Stomach (tissue), 9 donors: ENCODE data around the gene PREPL. TPM values are rescaled to one million over a fixed set of nuclear protein-coding genes. Genes with fewer than 3 reads are reported as not detected.

ENCODE experiments used
- DNase-seq, 2 donors: peaks; one replicate each; pipeline versions ENCODE4 v3.0.0 to v3.0.0-alpha.2; 2013 to 2019
- H3K27ac ChIP-seq, 5 donors: fragments of 200-600 bp in 4 of 5; sonication (generic) in 4 of 5; one replicate each; pipeline ENCODE4 v1.5.1; 2013 to 2019; ENCODE audit warnings: mild to moderate bottlenecking in 1 of 5, moderate library complexity in 1 of 5
- H3K27me3 ChIP-seq, 3 donors: fragments of 200-600 bp; sonication (generic); one replicate each; pipeline ENCODE4 v1.5.1; 2017 to 2019; ENCODE audit warnings: mixed run types in 1 of 3
- H3K36me3 ChIP-seq, 4 donors: fragments of 200-600 bp; sonication (generic); 1 replicate in 3 of 4; 2 replicates in 1 of 4; pipeline ENCODE4 v1.5.1; 2016 to 2019
- H3K4me1 ChIP-seq, 4 donors: fragments of 200-600 bp; sonication (generic); one replicate each; pipeline ENCODE4 v1.5.1; 2016 to 2019
- H3K4me3 ChIP-seq, 4 donors: fragments of 200-600 bp; sonication (generic) in 3 of 4; one replicate each; pipeline ENCODE4 v1.5.1; 2016 to 2019; ENCODE audit warnings: mild to moderate bottlenecking in 1 of 4
- H3K9me3 ChIP-seq, 4 donors: fragments of 200-600 bp; sonication (generic); one replicate each; pipeline ENCODE4 v1.5.1; 2016 to 2019
- EP300 ChIP-seq: sonication (generic); formaldehyde crosslinking; IDR thresholded peaks from one replicate; pipeline ENCODE4 v1.6.1; 2017; ENCODE audit warnings: antibody characterized with exemption
- POLR2A ChIP-seq, 4 donors: fragments of 450-650 bp; IDR thresholded peaks; one replicate each; pipeline ENCODE4 v1.6.1; 2016; ENCODE audit warnings: antibody characterized with exemption in 4 of 4, control low read depth in 2 of 4, mild to moderate bottlenecking in 1 of 4, moderate library complexity in 1 of 4
- POLR2AphosphoS5 ChIP-seq, 3 donors: sonication (generic); formaldehyde crosslinking; IDR thresholded peaks; one replicate each; pipeline ENCODE4 v1.6.1; 2016; ENCODE audit warnings: antibody characterized with exemption in 3 of 3
- WGBS, 5 donors: extraction: QIAGEN DNeasy Blood & Tissue Kit in 3 of 5; methylation state at CpG; one replicate each; pipeline versions ENCODE4 v1.1.5 to v1.1.7; 2013 to 2018; 5-methylcytosine and 5-hydroxymethylcytosine counted together
- intact Hi-C: fragments of 100-400 bp; cut with DNase I; formaldehyde crosslinking; loops from one replicate; pipeline ENCODE4 v1.15.1; 2023; ENCODE audit warnings: low total_unique reads
- polyA plus RNA-seq, 3 donors: library from polyadenylated mRNA; stranded (reverse); fragments of 200-250 nt; gene quantifications; one replicate each; pipeline ENCODE4 v1.2.3, GENCODE V29; 2013
- total RNA-seq, 5 donors: library from RNA; depleted of rRNA; stranded (reverse); fragments of >200 nt; gene quantifications; one replicate each; pipeline versions ENCODE4 v1.1.0 to v1.2.3, GENCODE V29; 2014 to 2016
- TF ChIP-seq, protein P1 (sequence below), 7 experiments: fragments of 450-650 bp in 4 of 7; fragments of 200-600 bp in 3 of 7; sonication (generic) in 3 of 7; IDR thresholded peaks; one replicate each; pipeline ENCODE4 v1.5.1; 2016 to 2019; ENCODE audit warnings: antibody characterized with exemption in 7 of 7, control low read depth in 2 of 7, mild to moderate bottlenecking in 1 of 7
- donor health status: healthy with polysubstance abuse.
- donor health status: Bipolar disorder and iron deficiency.
- donor health status: healthy.

The PREPL gene
- total and polyA plus RNA-seq, 8 donors: 8.1 to 65.0 (median 21.8) TPM

DNA sequence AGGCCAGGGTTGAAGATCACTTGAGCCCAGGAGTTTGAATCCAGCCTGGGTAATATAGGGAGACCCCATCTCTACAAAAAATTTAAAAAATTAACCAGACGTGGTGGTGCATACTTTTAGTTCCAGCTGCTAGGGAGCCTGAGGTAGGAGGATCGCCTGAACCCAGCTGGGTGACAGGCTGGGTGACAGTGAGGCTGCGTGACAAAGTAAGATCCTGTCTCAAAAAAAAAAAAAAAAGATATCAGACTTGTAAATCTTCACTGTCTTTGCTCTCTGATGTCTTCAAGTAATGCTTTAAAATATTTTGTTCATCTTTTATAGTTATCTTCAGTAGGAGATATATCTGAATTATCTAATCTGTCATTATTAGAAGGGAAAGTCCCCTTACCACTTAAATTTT, 11.0 kb upstream of the PREPL start:
- intact Hi-C loops: no loop called here
- H3K36me3 ChIP-seq: peaks cover 0 to 8% (median 2%) of the 10 kb centered on the region in 4 donors
- no peaks in the 10 kb centered on the region for H3K9me3 ChIP-seq
- no peaks in the 10 kb centered on the region for H3K4me1 ChIP-seq
- no peak overlapping the region for H3K4me3 ChIP-seq
- TF ChIP-seq, protein P1, sequence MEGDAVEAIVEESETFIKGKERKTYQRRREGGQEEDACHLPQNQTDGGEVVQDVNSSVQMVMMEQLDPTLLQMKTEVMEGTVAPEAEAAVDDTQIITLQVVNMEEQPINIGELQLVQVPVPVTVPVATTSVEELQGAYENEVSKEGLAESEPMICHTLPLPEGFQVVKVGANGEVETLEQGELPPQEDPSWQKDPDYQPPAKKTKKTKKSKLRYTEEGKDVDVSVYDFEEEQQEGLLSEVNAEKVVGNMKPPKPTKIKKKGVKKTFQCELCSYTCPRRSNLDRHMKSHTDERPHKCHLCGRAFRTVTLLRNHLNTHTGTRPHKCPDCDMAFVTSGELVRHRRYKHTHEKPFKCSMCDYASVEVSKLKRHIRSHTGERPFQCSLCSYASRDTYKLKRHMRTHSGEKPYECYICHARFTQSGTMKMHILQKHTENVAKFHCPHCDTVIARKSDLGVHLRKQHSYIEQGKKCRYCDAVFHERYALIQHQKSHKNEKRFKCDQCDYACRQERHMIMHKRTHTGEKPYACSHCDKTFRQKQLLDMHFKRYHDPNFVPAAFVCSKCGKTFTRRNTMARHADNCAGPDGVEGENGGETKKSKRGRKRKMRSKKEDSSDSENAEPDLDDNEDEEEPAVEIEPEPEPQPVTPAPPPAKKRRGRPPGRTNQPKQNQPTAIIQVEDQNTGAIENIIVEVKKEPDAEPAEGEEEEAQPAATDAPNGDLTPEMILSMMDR (IDR thresholded peaks at IDR 0.05): no peak
- TF ChIP-seq POLR2A (IDR thresholded peaks at IDR 0.05) (no peak), POLR2AphosphoS5 (IDR thresholded peaks at IDR 0.05) (no peak), EP300 (no peak)
- WGBS, 5 donors: 85 to 95% (median 93%) methylated on average over 3 of the region's 3 CpGs
- DNase-seq: no peak
- H3K27me3 ChIP-seq: no peaks in the 10 kb centered on the region
- H3K27ac ChIP-seq: no peak overlapping the region

DNA sequence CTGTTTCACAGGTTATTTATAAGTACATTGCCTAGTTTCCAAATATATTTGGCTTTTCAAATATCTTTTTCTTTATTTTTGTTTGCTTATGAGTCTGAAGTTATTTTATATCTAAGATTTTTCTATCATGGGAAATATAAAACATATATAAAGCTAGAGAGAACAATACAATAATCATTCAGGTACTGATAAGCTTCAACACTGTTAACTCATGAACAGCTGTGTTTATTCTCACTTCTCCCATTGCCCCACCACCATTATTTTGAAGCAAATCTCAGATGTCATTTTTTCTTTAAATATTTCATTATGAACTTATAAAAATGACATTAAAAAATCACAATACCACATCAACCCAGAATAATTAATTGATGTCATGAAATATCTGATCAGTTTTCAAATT, 10.2 kb upstream of the PREPL start:
- H3K4me1 ChIP-seq: no peaks in the 10 kb centered on the region
- H3K27ac ChIP-seq: no peak overlapping the region
- DNase-seq: no peak
- intact Hi-C loops: no loop called here
- H3K4me3 ChIP-seq: no peak overlapping the region
- no peaks in the 10 kb centered on the region for H3K9me3 ChIP-seq
- TF ChIP-seq POLR2A (IDR thresholded peaks at IDR 0.05): no peak
- no peak for TF ChIP-seq POLR2AphosphoS5 (IDR thresholded peaks at IDR 0.05)
- TF ChIP-seq, protein P1 (IDR thresholded peaks at IDR 0.05): no peak
- no peak for TF ChIP-seq EP300
- no peaks in the 10 kb centered on the region for H3K27me3 ChIP-seq
- peaks cover 0 to 8% (median 2%) of the 10 kb centered on the region in 4 donors for H3K36me3 ChIP-seq

DNA sequence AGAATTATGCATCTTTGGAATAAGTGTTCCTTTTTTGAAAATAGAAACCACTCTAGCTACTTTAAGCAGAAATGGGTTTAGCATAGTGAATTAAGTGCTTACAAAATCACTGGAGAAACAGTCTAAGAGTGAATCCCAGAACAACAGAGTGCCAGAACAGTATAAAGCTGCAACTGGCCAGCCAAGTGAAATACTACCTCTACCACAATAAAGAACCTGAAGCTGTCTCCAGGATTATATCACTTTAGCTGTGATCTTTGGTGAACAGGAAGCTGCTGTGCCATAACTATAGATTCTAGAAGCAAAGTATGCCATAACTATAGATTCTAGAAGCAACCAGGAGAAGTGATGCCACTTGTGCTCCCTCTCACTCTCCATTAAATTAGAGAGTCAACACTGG, 8.1 kb upstream of the PREPL start:
- Histone ChIP-seq H3K27me3 (no peaks in the 10 kb centered on the region), H3K4me1 (no peaks in the 10 kb centered on the region), H3K9me3 (no peaks in the 10 kb centered on the region), H3K27ac (no peak overlapping the region), H3K36me3 (peaks cover 0 to under 1% (median 0%) of the 10 kb centered on the region in 4 donors), H3K4me3 (no peak overlapping the region)
- DNase-seq: no peak
- TF ChIP-seq POLR2AphosphoS5 (IDR thresholded peaks at IDR 0.05) (no peak), POLR2A (IDR thresholded peaks at IDR 0.05) (no peak), EP300 (no peak)
- TF ChIP-seq, protein P1 (IDR thresholded peaks at IDR 0.05): no peak
- intact Hi-C loops: no loop called here

DNA sequence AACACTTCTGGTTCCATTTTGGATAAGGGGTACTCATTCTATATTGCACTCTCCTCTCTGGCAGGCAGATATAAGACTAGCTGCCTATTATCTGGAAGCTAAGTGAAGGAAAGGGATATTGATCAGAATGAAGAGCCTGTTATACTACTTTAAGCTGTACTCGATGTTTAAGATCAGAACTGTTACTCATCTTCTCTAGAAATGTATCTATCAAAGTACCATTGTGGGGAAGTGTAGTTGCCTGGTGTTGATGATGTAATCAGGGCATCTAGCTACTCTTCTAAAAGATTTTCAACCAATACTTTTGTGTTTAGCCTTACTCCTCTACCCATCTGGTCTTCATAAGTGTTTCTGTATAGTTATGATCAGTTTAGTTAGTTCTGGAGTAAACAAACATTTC, 6.3 kb upstream of the PREPL start:
- Histone ChIP-seq H3K4me3 (no peak overlapping the region), H3K27me3 (no peaks in the 10 kb centered on the region), H3K36me3 (no peaks in the 10 kb centered on the region), H3K27ac (no peak overlapping the region), H3K9me3 (no peaks in the 10 kb centered on the region), H3K4me1 (peaks cover 0 to 12% (median 4%) of the 10 kb centered on the region in 4 donors)
- no peak for DNase-seq
- no peak for TF ChIP-seq POLR2AphosphoS5 (IDR thresholded peaks at IDR 0.05)
- no peak for TF ChIP-seq EP300
- TF ChIP-seq POLR2A (IDR thresholded peaks at IDR 0.05): no peak
- TF ChIP-seq, protein P1 (IDR thresholded peaks at IDR 0.05): no peak
- intact Hi-C loops: no loop called here
- 81 to 90% (median 85%) methylated on average over 1 of the region's 1 CpG for WGBS, 5 donors
